ENCODE measurements around the gene SKA2.
A peak's percentile ranks its signal among the peaks of the same experiment; 100 is the strongest.
"Not testable (repeated sequence)": the region's sequence is repeated elsewhere in the genome, so short reads cannot be mapped to it uniquely, and the experiment has no call there.

The SKA2 gene

DNA sequence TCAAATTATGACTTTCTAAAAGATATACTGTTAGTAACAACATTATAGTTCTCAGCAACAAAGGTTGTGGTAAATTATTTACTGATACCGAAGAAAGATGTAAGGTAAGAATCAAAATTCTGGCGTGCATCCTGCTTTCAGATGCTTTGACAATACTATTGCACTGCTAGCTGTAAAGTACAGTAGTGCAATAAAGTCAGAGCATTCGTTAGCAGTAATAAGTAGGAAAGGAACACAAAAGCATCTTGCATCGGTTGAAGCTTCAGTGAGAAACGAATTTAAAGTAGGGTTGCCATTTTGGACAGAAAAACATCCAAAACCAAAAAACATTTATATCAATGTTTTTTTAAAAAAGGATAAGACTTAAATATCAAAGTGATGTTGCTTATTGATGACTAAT lies 4.0 kb downstream of the SKA2 start:
- no peak for DNase-seq

DNA sequence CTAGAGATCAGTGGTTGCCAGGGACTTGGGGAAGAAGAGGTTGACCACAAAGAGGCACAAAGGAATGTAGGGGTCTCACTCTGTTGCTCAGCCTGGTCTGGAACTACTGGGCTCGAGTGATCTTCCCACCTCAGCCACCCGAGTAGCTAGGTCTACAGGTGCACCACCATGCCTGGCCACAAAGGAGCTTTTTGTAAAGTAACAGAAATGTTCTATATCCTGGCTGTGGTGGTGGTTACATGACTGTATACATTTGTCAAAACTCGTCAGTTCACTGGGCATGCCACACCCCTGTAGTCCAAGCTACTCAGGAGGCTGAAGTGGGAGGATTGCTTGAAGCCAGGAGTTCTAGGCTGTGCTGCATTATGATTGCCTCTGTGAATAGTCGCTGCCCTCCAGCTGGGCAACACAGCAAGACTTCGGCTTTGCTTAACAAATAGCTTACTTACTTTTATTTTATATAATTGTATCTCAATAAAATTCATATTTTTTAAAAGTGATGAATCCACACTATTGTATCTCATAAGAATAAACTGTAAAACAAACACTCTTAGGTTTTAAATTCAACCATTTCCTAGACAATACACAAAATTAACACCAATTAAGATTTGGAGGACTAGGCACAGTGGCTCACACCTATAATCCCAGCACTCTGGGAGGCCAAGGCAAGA lies 5.0 kb downstream of the SKA2 start:
- DNase-seq, result no peak

DNA sequence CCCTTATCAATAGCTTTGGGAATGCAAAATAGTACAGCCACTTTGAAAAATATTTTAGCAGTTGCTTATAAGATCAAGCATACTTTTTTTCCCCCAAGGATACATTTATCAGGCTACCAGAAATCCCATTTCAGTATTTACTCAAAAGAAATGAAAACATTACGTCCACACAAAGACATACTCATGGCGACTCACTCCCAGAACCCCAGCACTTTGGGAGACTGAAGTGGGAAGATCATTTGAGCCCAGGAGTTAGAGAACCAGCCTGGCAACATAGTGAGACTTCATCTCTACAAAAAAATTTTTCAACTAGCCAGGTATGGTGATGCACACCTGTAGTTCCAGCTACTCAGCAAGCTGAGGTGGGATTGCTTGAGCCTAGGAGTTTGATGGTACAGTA lies 5.9 kb downstream of the SKA2 start:
- no peak for DNase-seq

DNA sequence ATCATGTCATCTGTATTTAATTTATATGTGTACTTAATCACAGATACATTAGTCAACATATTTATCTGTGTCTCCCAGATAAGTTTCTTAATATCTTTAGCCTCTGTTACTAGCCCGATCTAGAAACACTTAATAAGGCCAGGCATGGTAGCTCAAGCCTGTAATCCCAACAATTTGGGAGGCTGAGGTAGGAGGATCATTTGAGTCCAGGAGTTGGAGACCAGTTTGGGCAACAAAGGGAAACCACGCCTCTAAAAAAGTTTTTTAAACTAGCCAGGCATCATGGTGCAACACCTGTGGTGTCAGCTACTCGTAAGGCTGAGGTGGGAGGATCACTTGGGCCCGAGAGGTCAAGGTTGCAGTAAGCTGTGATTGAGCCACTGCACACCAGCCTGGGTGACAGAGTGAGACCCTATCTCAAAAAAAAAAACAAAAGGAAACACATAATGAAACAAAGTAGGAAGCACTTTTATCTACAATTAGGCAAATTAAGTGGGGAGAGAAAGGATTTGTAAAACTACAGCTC lies 9.4 kb downstream of the SKA2 start:
- DNase-seq, result no peak

DNA sequence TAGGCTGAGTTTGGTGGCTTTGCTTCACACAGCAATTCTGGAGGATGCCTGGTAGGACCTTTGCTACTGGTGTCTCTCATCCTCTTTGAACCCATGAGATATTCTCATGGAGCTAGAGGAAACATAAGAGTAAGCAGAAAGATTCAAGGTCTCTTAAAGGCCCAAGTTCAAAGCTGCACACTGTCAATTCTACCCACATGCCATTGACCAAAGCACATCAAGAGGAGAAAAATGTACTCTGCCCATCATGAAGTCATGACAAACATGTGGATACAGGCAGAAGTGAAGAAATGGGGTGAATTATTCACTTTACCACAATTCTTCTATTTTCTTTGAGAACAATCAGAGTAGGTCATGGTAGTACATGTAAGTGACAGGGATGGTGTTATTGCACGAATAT lies 13.1 kb downstream of the SKA2 start:
- no peak for DNase-seq

DNA sequence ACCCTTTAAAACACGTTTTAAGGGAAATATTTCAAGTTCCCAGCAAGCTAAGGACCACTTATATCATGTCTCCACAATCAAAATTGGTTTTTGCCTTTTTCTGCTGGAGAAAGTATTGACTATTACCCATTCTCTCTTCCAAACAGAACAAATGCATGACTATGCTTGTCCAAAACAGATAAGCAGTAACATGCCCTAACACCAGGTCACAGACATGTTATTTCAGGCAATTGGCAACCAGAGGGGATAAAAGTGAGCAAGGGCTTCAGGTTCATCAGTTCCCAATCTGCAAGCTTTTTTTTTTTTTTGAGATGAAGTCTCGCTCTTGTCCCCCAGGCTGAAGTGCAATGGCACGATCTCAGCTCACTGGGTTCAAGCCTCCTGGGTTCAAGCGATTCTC lies 15.0 kb downstream of the SKA2 start:
- no peak for DNase-seq

DNA sequence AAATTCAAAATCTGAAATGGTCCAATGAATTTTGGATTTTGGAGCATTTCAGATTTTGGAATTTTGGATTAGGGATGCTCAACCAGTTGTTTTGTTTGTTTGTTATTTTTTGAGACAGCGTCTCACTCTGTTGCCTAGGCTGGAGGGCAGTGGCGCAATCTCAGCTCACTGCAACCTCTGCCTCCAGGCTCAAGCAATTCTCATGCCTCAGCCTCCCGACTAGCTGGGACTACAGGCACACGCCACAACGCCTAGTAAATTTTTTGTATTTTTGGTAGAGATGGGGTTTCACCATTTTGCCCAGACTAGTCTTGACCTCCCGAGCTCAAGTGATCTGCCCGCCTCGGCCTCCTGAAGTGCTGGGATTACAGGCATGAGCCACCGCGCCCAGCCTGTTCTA lies 16.6 kb downstream of the SKA2 start:
- not testable (repeated sequence) for DNase-seq

DNA sequence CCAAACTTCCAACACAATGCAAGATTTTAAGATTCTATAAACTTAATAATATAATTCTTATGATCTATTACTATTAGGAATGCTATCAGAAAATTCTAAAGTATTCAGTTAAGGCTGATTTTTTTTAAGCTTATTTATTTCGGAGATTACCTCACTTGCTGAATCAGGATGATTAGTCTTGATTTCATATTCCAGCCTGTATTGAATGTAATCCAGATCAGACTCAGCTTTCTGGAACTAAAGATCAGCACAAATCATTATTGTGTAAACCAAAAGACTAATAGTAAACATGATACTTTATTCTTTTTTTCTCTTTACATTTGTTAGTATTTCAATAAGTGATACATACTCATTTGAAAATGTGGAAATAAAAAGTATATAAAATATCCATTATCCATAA lies 23.9 kb downstream of the SKA2 start:
- no peak for DNase-seq

DNA sequence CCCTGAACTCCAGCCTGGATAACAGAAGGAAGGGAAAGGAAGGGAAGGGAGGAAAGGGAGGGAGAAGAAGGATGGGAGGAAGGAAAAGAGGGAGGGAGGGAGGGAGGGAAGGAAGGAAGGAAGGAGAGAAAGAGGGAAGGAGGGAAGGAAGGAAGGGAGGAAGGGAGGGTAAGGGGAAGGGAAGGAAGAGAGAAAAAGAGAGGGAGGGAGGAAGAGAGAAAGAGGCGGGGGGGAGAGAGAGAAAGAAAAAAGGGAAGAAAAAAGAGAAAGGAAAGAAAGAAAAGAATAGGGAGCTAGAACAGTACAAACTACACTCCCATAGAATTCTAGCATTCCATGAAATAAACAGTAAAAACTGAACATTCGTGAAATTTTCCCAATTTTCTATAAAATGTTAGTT lies 25.2 kb downstream of the SKA2 start:
- DNase-seq, result no peak

DNA sequence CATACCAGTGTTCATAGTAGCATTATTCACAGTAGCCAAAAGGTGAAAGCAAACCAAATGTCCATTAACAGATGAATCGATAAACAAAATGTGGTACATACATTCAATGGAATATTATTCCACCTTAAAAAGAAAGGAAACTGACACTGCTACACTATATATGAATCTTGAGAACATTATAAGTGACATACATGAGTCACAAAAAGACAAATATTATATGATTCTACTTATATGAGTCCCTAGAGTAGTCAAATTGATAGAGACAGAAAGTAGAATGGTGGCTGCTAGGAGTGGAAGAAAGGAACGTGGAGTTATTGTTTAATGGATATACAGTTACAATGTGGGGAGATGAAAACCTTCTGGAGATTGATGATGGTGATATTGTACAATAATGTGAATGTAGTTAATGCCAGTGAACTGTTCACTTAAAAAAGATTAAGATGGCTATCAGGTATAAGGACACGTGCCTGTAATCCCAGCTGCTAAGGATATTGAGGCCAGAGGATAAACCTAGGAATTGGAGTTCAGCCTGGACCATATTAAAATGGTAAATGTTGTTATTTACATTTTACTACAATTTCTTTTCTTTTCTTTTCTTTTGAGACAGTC lies 28.1 kb downstream of the SKA2 start:
- DNase-seq, result no peak

DNA sequence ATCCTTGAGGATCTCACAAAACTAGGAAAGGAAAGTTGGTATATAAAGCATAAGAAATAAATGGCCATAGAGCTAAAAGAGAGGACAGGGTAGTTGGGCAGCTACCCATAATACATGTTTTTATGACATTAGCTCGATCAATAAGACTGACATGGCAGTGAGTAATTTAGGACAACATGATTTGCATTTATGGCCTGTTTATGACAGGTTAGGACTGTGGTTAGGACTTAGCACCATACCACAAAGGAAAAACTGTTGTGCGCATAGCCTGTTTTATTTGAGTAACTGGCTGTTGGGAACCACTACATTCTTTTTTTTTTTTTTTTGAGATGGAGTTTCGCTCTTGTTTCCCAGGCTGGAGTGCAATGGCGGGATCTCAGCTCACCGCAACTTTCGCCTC lies 30.3 kb downstream of the SKA2 start:
- no peak for DNase-seq

DNA sequence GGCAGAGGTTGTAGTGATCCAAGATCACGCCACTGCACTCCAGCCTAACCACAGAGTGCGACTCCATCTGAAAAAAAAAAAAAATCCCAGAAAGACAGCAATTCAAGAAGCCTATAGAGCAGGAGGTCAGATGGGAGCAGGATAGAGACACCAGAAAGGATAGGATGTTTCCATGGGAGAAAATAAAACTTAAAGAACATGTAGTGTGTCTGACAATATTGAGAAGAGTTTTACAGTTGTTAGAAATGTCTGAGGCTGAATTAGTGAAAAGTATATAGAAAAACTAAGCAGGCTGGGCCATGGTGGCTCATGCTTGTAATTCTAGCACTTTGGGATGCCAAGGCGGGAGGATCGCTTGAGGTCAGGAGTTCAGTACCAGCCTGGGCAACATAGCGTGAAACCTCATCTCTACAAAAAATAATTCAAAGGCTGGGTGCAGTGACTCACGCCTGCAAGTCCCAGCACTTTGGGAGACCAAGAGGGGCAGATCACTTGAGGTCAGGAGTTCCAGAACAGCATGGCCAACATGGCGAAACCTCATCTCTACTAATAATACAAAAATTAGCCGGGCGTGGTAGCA lies 33.0 kb downstream of the SKA2 start:
- DNase-seq, result no peak

DNA sequence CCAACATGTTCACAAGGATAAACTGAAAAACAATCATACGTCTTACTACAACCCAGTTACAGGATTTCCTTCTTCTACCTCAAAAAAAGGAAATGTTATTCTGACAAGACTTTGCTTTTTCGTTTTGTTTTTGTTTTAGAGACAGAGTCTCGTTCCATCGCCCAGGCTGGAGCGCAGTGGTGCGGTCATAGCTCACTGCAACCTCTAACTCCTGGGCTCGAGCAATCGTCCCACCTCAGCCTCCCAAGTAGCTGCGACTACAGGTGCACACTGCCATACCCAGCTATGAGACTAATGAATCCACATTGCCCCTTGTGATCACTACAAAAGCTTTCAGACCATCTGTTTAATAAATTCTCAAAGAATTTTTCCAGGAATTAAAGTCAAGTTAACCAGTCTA lies 39.5 kb downstream of the SKA2 start:
- no peak for DNase-seq

DNA sequence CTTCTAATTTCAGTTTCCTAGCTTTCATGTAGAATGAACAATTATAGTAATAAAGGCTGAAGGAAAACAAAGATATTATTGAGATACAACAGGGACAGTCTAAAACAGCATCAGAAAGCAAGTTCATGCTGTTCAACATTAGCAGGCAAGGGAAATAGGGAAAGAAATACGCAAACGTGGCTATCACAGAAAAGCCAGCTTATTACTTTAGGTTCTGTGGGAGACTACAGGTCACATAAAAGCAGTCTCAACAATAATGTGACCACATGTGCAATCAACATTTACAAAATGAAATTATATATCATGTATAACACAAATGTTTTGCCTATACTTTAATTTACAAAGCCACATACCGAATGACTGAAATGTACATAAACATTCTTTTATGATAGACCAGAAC lies 43.4 kb downstream of the SKA2 start:
- no peak for DNase-seq

DNA sequence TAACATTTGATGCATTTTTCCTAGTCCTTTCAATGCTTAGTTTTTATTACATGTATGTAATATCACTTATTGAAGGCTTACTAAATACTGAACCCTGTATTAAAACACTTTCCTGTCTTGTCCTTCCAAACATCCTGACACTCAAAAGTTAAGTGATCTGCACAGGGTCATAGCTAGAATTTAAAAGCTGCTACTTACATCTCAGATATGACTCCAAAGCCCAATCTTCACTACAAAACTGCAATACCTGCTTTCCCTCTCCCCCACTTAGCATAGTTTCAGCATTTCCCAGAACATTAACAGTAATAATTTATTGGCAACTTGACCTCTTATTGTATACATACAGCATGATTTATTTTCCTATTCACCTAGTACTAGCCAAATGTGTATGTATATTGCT lies 44.0 kb downstream of the SKA2 start:
- DNase-seq, result no peak

DNA sequence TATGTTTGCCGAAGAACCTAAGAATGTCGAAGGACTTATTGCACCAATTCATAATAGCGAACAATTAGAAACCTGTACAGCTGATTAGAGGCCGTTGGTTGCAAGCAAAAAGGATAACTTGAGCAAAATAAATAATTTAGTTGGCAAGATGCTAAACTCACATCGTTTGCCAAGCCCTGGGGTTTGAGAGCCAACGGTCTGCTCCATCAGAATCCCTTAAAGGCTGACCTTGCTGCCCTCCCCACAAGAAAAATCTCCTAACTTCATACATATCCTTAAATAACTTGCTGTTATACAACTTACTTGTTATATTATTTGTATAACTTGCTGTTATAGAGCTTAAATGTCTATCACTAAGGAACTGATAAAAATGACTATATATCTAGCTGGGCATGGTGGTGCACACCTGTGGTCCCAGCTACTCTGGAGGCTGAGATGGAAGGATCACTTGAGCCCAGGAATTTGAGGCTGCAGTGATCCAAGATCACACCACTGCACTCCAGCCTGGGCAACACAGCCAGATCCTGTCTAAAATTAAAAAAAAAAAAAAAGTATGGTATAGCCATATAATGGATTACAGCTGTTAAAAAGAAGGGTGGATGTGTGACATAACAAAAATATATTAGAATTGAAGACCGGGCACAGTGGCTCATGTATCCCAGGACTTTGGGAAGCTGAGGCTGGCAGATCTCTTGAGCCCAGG lies 46.4 kb downstream of the SKA2 start:
- DNase-seq, result no peak

DNA sequence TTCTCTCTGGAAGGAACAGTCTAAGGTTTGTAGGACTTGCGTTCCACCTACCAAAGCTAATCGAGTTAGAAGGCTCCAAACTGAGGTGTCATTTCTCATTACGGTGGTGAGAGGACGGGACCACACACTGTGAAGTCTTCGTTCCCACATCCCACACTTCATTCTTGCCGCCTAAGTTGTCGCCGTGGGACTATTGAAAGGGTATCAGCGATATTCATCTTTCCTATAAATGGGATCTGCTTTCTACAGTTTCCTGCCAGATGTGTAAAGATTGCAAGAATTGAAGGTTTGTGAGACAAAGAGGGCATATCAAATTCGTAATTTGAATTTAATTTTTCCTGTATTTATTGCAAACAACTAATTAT lies 47.7 kb downstream of the SKA2 start:
- no peak for DNase-seq

DNA sequence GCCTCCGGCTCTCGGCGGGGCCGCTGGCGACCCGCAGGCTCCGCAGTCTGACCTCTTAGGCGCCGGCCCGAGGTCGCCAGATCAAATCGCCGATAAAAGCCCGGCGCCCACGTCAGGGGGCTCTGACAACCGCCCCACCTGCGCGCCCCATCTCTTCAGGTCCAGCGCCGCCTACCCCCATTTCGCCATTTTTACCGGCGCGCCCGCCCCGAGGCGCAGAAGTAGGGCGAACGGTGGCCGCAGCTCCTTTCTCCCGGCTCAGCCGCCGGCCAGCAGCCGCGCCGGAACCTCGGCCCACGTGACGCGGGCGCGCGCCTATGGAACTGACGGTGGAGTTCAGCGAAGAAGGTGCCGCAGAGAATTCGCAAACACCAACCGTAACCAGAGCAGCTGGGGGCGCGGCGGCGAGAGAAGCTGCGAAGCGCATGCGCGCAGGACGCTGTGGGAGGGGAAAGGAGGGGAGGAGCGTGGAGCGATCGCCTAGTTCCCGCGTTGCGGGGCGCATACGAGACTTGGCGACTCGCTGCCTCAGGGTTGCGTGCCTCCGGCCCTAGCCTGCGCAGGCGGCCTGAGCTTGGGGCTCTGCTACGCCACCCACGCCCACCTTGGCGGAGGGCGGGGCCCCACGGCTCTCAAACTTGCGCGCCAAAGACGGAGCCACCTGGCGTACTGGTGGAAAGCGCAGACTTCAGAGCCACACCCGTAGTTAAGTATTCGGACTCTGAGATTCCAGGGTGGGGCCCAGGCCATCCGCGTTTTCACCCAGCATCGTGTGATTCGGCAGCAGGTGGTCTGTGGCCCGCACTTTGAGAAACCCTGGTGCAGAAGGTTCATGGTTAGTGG lies 48.3 kb downstream of the SKA2 start, which contains the start of gene TRIM37:
Gene TRIM37 (minus strand): TSS at position 418 of the 843 bp plus-strand sequence. CDS start 419 bp downstream, outside the sequence.
- DNase-seq, result peak; percentile 98

DNA sequence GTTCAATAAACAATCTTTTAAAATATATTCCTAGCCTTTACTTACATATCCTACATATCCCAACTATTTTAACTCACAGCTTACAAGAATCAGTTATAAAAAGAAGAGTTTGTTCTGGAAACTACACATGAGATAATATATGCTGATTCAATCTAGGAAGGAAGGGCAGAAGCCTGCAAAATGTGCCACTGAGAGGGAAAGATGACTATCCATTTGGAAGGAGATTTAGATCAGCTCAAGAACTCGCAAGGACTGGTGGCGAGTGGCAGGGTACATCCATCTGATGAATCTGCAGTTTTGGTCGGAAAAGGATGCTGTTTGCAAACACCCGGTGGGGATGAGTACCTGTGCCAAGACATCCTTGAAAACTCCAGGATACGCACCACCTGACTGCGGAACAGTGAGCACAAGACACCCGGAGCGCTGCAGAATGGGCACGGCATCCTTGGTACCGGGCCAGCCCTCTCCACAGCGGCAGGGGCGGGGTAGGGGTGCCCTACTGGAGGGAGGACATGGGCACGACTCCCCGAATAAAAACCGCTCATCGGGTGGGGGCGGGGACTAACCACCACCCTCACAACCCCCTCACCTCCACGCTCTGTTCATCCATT lies 49.0 kb downstream of the SKA2 start:
- peak; percentile 66 for DNase-seq

DNA sequence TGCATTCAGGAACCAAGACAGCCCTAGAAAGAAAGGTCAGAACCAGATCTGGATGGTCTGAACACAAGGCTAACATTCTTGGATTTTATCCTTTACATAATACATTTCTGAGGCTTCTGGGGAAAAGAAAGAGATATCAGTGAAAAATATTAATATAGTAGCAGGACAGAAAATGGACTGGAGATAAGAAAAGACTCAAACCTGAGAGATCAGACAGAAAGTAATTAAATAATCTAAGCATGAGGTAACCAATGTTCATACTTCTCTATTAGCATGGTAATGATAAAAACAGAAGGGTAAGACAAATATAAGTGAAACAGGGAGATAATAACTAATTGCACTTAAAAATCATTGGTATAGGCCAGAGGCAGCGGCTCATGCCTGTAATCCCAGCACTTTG lies 53.8 kb downstream of the SKA2 start:
- no peak for DNase-seq

DNA sequence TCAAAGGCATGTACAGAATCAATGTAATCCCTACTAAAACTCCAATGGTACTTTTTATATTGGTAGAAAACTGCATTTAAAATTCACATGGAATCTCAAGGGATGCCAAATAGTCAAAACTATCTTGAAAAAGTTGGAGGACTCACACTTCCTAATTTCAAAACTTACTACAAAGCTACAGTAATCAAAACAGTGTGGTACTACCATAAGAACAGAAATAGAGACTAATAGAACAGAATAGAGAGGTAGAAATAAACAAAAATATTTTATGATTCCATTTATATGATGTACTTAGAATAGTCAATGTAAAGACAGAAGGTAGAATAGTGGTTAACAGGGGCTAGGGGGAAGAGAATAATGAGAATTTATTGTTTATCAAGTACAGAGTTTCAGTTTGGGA lies 57.1 kb downstream of the SKA2 start:
- no peak for DNase-seq

DNA sequence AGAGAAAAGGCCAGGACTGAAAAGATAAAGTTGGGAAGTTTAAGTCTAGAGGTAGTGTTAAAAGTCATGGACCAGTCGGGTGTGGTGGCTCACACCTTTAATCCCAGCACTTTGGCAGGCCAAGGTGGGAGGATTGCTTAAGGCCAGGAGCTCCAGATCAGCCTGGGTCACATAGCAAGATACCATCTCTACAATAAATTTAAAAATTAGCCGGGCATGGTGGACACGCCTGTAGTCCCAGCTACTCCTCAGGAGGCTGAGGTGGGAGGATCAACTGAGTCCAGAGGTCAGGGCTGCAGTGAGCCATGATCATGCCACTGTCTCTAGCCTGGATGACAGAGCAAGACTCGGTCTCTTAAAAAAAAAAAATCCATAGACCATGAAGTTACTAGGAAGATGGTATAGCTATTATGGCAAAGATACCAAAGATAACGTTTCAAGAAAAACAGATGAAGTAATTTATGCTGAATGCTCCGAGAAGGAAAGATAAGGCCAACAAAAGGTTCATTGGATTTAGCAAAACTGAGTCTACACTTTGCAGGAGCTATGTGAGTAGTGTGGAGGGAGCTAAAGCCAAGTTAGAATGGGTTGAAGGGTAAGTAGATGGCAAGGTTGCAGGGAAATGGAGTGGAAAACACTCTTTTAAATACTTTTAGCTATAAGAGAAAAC lies 60.0 kb downstream of the SKA2 start:
- DNase-seq, result no peak

Measured in stimulated activated CD4-positive, alpha-beta T cell treated with anti-CD3 and anti-CD28 coated beads, Interleukin-4, amount 100 ng/mL, for 1 hour (primary cell).